ENCODE measurements around the gene NUP210L. TPM values are rescaled to one million over a fixed set of nuclear protein-coding genes. Genes with fewer than 3 reads are reported as not detected.
A peak's percentile ranks its signal among the peaks of the same experiment; 100 is the strongest.

The NUP210L gene
- total and polyA plus RNA-seq, 9 of the 15 experiments (the other 6 are each of a cell fraction or from before 2014, with no cell fraction given) = 0.01 to 0.04 TPM; not detected in 7

- no peaks in the 10 kb centered on the region for H3K27me3 ChIP-seq (ENCODE audit: control insufficient read depth in 2 of 2, insufficient read depth in 2 of 2, low read length in 2 of 2)
These were observed 203.7 kb downstream of the NUP210L start for GRCh38 chr1:153951183-153951582.

GRCh38 chr1:153946622-153947241, 208.1 kb downstream of the NUP210L start, which contains the start of gene DENND4B:
TSS of gene DENND4B (minus strand) at chr1:153946718. CDS start at chr1:153944374, 2,344 bp downstream.
- peaks cover 69% of the 10 kb centered on the region for H3K36me3 ChIP-seq (ENCODE audit: control insufficient read depth, insufficient read depth, low read length)
- WGBS (ENCODE audit: insufficient coverage, low coverage, missing lambda C conversion rate) = 20% methylated on average over 13 of the region's 28 CpGs
- BruUV-seq (replicated peaks) = no TSS peak
- TF ChIP-seq POLR2B (IDR thresholded peaks at IDR 0.05; ENCODE audit: low read depth, partially characterized antibody) (no peak), IRF9 (tag; IDR thresholded peaks at IDR 0.05) (no peak), PCBP2 (IDR thresholded peaks at IDR 0.05; ENCODE audit: low read depth, low read length, poor library complexity, severe bottlenecking) (no peak), GATAD2B (IDR thresholded peaks at IDR 0.05; ENCODE audit: borderline replicate concordance) (no peak), ARNT (IDR thresholded peaks at IDR 0.05) (no peak), NFATC3 (IDR thresholded peaks at IDR 0.05) (no peak), GMEB1 (CRISPR knock-in tag; IDR thresholded peaks at IDR 0.05) (no peak; the same call in 1 of the 2 replicates), ZNF444 (CRISPR knock-in tag; IDR thresholded peaks at IDR 0.05) (no peak), TCFL5 (CRISPR knock-in tag; conservative IDR thresholded peaks at IDR 0.05) (no peak), ZBTB8A (IDR thresholded peaks at IDR 0.05; ENCODE audit: partially characterized antibody) (no peak)

More at GRCh38 chr1:153951183-153951582, 203.7 kb downstream of the NUP210L start:
- TF ChIP-seq ZNF384 (IDR thresholded peaks at IDR 0.05; ENCODE audit: low read depth, low read length) (no peak), ATF1 (CRISPR knock-in tag; IDR thresholded peaks at IDR 0.05) (no peak), ATF1 (tag; IDR thresholded peaks at IDR 0.05) (no peak), FUS (optimal IDR thresholded peaks at IDR 0.05; ENCODE audit: low read depth, low read length) (no peak), RBFOX2 (IDR thresholded peaks at IDR 0.05; ENCODE audit: low read depth, low read length) (0 out of 2 replicates have a peak, but pooled peaks have one; percentile 23)
- Histone ChIP-seq H2AFZ (ENCODE audit: low read depth, low read length) (no peak overlapping the region), H3K4me2 (ENCODE audit: insufficient read depth, low read length) (no peak overlapping the region), H3K79me2 (ENCODE audit: control insufficient read depth, insufficient read depth, low read length) (peaks cover 19% of the 10 kb centered on the region), H3K9ac (ENCODE audit: insufficient read depth in 1 of 2, low read depth in 2 of 2, low read length in 2 of 2) (no peak overlapping the region), H3K4me1 (replicated peaks in 1 of 2; ENCODE audit: control insufficient read depth in 2 of 2, insufficient read depth in 2 of 2, low read length in 2 of 2) (peaks cover 9 to 10% of the 10 kb centered on the region in 2 experiments), H4K20me1 (replicated peaks; ENCODE audit: control insufficient read depth, insufficient read depth, low read length) (peaks cover 2% of the 10 kb centered on the region; the same call in 1 of the 2 replicates), H3K9me3 (replicated peaks; ENCODE audit: control insufficient read depth, insufficient read depth, low read depth, low read length) (no peaks in the 10 kb centered on the region), H3K27ac (ENCODE audit: extremely low read depth, low read depth, low read length) (no peak overlapping the region), H3K4me3 (no peak overlapping the region), H3K9me1 (ENCODE audit: control insufficient read depth, insufficient read depth, low read length) (no peaks in the 10 kb centered on the region), H3K36me3 (ENCODE audit: control insufficient read depth, insufficient read depth, low read length) (peaks cover 67% of the 10 kb centered on the region; the same call in 2 of the 3 replicates)
- 97% methylated on average over 6 of the region's 11 CpGs for WGBS (ENCODE audit: insufficient coverage, low coverage, missing lambda C conversion rate)
- ATAC-seq (no peak), FAIRE-seq (no peak), DNase-seq (ENCODE audit: extremely low read depth in 1 of 4, low spot score in 3 of 4) (no peak)
- ChIA-PET CTCF (ENCODE audit: low intra/inter-chr PET ratio) (no interaction called here), POLR2A (no interaction called here)
- in situ Hi-C loops (cut with MboI) = no loop called here
- no TSS peak for BruUV-seq (replicated peaks)
- intact Hi-C loops (cut with micrococcal nuclease) = no loop called here

More at GRCh38 chr1:153946622-153947241, 208.1 kb downstream of the NUP210L start, which contains the start of gene DENND4B:
- ChIA-PET POLR2A (interaction anchor here (0.6 to 5.5 kb wide), 15 partner anchors 11 to 316 kb away, joined by 3 to 39 read pairs (median 4); partner anchors contain the start of genes CREB3L4, CRTC2, GATAD2B and JTB), CTCF (ENCODE audit: low intra/inter-chr PET ratio) (interaction anchor here (0.5 to 1.8 kb wide), 4 partner anchors 16 to 326 kb away, joined by 3 to 7 read pairs (median 4); partner anchors contain the start of gene HAX1)
- Histone ChIP-seq H3K9me1 (ENCODE audit: control insufficient read depth, insufficient read depth, low read length) (no peaks in the 10 kb centered on the region), H3K79me2 (ENCODE audit: control insufficient read depth, insufficient read depth, low read length) (peaks cover 29% of the 10 kb centered on the region), H3K4me3 (peak within 1 kb of the TSS; percentile 99), H3K27me3 (ENCODE audit: control insufficient read depth in 2 of 2, insufficient read depth in 2 of 2, low read length in 2 of 2) (no peaks in the 10 kb centered on the region), H2AFZ (ENCODE audit: low read depth, low read length) (peak within 1 kb of the TSS; percentile 60; the same call in 1 of the 2 replicates), H3K4me2 (ENCODE audit: insufficient read depth, low read length) (peak within 1 kb of the TSS; percentile 98), H3K27ac (ENCODE audit: extremely low read depth, low read depth, low read length) (peak within 1 kb of the TSS; percentile 85), H3K4me1 (replicated peaks in 1 of 2; ENCODE audit: control insufficient read depth in 2 of 2, insufficient read depth in 2 of 2, low read length in 2 of 2) (peaks cover 12 to 32% of the 10 kb centered on the region in 2 experiments; a peak in 4 of 5 replicates), H3K9ac (ENCODE audit: insufficient read depth in 1 of 2, low read depth in 2 of 2, low read length in 2 of 2) (peak within 1 kb of the TSS; percentile 88 to 99), H3K9me3 (replicated peaks; ENCODE audit: control insufficient read depth, insufficient read depth, low read depth, low read length) (no peaks in the 10 kb centered on the region), H4K20me1 (replicated peaks; ENCODE audit: control insufficient read depth, insufficient read depth, low read length) (no peaks in the 10 kb centered on the region)
- in situ Hi-C loops (cut with MboI) (no loop called here), intact Hi-C loops (cut with micrococcal nuclease) (loop anchor here (5.0 kb wide), 1 partner anchor 41 kb away; the partner anchor contains the start of gene RAB13)
- peak; percentile 81 for FAIRE-seq
- ATAC-seq = peak; percentile 94
- DNase-seq (ENCODE audit: extremely low read depth in 1 of 4, low spot score in 3 of 4) = peak; percentile 92 to 96 (median 95)

Measured in K562 (cell line).